Tibial nerve (tissue), 3 donors: ENCODE results near the gene SS18.
"Not testable (repeated sequence)": the region's sequence is repeated elsewhere in the genome, so short reads cannot be mapped to it uniquely, and the experiment has no call there.

Source experiments
- EP300 ChIP-seq, 2 donors: sonication (generic); formaldehyde crosslinking; IDR thresholded peaks; one replicate each; pipeline ENCODE4 v1.6.1; 2017; ENCODE audit warnings: antibody characterized with exemption in 2 of 2, mild to moderate bottlenecking in 1 of 2
- POLR2A ChIP-seq, 2 donors: fragments of 450-650 bp; IDR thresholded peaks; one replicate each; pipeline ENCODE4 v1.6.1; 2017; ENCODE audit warnings: antibody characterized with exemption in 2 of 2, mild to moderate bottlenecking in 2 of 2, moderate library complexity in 2 of 2

- not testable (repeated sequence) for TF ChIP-seq EP300, POLR2A (IDR thresholded peaks at IDR 0.05)
Observed at GRCh38 chr18:26128192-26128591, 37.8 kb upstream of the SS18 start.
